Tongue (tissue), 2 donors: Measurements from ENCODE around the gene KCNIP4. TPM values are rescaled to one million over a fixed set of nuclear protein-coding genes. Genes with fewer than 3 reads are reported as not detected.

Experiments
- DNase-seq: peaks from one replicate; pipeline ENCODE4 v3.0.0-alpha.2; 2015
- total RNA-seq: library from RNA; depleted of rRNA; stranded (reverse); fragments of >200 nt; gene quantifications from one replicate; pipeline ENCODE4 v1.2.3, GENCODE V29; 2014

KCNIP4 gene
- total RNA-seq, 1 donor from 2014 or later: 0.31 TPM

DNA sequence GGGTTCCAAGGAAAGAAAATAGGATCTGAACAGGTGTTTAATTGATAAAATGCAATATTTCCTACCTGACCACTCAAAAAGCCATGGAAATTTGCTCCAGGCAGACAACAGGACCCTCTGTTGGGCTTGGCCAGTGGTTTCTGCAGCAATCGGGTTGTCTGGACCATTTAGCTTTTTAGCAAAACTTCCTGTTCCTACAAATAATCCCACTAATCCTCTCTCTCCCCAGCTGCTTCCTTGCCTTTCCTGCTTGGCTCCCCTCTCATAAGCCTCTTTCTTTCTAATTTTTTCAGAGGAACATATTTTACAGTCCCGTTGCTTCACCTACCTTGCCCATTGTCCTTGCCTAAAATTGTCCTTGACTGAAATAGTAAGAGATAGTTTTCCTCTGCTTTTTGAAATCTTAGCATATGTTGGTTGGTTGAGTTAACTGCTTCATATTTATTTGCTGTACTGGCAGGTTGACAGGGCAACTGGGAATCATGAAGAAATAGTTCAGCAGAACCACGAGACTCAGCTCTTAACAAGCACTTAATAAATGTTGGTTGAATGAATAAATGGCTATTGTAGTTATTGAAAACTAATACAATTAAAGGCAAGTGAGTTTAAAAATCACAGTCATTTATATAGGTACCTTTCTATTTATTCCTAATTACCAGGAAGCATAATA is 259.8 kb downstream of the KCNIP4 start:
- DNase-seq: no peak

GRCh38 chr4:21685911-21686310 is 262.7 kb downstream of the KCNIP4 start:
- no peak for DNase-seq

GRCh38 chr4:21680326-21680898 is 268.2 kb downstream of the KCNIP4 start:
- no peak for DNase-seq

DNA sequence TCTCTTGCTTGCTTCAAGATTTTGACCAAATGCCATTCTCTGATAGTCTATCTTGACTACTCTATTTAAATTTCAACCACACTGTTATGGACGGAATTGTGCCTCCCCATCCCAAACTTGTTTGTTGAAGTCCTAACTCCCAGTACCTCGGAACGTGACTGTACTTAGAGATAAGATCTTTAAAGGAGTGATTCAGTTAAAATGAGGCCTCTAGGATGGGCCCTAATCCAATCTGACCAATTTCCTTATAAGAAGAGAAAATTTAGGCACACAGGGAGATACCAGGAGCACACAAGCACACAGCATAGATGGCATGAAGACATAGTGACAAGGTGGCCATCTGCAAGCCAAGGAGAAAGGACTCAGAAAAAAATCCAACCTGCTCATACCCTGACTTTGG is 269.9 kb downstream of the KCNIP4 start:
- no peak for DNase-seq

DNA sequence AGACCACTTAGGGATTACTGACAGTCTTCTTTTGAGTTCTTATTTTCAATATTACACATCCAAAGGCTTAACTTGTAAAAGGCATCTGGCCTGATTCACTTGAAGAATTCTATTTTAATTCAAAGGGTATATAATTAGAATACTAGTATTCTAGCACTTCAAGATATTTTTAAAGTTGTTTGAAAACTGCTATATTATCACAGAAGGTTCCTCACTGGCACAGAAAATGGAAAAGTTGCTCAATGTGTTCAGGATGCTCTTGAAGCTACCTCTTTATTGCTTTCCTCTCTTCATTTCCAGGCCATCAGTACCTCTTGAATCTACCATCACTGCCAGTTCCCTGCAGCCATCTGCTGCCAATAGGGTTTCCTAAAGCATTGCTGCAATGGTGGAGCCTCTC is 271.4 kb downstream of the KCNIP4 start:
- DNase-seq: no peak

- DNase-seq: no peak
Measured at GRCh38 chr4:21664355-21664754, 284.2 kb downstream of the KCNIP4 start.

- no peak for DNase-seq
Measured at GRCh38 chr4:21656832-21657231, 291.7 kb downstream of the KCNIP4 start.

DNA sequence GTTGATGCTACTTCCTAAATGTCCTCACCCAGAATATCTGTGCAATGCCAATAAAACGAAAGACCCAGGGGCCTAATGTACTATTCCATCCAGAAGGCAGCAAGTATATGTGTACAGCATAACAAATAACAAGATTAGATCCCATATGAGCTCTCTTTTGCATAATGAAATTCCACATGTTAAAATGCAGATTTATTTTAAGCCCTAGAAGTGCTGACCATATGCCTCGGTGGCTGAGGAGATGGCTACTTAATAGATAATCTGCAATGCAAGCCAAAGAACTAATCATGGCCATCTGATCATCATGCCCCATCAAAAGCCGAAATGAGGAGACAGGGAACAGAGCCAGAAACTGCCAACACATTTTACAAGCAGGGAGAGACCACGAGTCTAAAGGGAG is 293.5 kb downstream of the KCNIP4 start:
- DNase-seq: no peak

DNA sequence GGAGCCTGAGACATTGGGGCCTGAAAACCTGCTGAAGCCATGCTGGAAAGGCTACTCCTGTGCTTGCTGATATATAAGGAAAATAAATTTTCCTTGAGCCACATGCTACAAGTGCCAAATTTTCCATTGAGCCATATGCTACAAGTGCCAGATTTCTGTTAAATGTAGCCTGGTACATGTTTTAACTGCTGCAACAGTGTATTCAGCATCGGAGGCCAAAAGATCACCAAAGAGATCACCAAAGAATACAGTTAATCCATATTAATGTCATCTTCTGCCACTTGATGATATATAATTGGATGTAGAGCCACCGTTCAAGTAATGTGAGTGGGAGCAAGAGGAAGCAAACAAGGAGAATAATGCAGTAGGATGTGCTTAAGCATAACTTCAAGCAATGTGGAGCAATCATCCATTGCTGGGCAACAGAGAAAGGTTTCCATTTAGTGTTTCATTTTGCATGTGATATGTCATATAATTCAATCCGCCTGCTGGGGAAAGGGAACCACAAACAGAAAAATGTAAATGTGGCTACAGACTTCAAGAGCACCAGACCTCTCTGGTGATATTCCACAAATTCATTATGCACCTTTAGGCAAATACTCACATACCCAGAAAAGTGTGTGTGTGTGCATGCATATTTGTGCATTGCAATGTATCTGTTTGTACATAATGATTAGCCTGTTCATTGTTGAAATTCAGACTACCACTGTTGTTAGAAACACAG is 295.9 kb downstream of the KCNIP4 start:
- DNase-seq: no peak

- no peak for DNase-seq
Measured at GRCh38 chr4:21649391-21650090, 299.0 kb downstream of the KCNIP4 start.

DNA sequence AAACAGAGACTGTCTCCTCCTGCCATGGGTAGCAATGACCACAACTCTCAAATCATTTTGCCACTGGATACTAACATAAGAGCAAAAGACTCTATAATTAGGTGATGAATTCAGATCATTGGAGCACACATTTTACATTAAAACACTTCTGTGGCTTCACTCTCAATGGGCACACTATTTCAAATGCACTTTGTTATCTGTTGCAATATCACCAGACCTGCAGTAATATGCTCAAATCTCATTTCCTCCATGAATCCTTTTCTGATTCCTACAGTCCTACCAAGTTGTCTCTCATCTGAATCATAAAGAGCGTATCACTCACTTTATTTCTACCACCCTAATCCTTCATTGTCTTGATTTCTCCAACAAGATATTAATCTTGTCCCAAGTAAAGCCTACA is 302.8 kb downstream of the KCNIP4 start:
- DNase-seq: no peak

- DNase-seq: no peak
Measured at GRCh38 chr4:21641696-21642095, 306.9 kb downstream of the KCNIP4 start.

GRCh38 chr4:21638171-21638725 is 310.3 kb downstream of the KCNIP4 start:
- DNase-seq: no peak

DNA sequence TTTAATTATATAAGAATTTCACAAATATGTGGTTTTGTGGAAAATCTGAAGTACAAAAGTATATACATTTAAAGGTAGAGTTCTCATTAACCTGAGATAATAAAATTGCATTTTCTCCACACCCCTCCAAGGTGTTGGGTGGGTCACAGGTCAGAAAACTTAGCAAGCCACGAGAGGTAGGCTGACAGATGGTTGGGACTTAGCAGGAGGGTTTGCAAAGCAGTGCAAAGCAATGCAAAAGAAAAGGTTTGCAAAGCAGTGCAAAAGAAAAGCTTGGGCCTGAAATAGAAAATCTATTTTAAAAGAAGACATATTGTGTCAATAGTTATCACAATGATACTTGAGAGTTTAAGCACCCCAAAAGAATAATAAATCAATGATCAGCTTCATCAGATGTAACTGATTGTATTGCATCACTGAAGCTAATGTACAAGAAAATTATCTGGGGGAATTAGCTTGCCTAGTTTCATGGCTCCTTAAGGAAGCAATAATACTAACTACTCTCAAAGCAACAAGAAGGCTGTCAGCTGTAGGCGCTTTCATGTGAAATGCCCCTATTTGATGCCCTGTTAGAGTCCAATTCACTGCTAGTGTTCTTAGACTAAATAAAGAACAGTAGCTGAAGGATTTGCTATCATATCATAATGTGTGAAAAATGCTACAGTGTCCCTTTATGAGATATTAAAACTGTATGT is 319.5 kb downstream of the KCNIP4 start:
- no peak for DNase-seq

GRCh38 chr4:21628116-21628670 is 320.4 kb downstream of the KCNIP4 start:
- no peak for DNase-seq

DNA sequence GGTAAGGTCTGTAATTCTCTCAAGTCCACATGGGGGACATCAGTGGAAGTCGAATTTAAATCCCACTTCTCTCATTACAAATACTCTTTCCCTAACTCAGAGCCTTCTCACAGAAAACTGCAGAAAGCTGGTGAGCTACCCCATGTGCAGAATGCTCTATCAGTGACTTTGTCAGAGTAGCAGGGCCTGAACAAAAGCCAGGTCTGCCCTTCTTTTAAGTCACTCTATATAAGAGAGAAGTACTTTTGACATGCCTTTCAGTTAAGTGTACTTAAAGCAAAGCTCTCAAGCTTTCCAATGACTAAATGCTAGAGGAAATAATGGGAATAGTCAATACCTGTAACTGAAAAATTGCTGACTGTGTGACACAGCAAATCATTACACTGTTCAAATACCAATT is 323.1 kb downstream of the KCNIP4 start:
- DNase-seq: no peak

DNA sequence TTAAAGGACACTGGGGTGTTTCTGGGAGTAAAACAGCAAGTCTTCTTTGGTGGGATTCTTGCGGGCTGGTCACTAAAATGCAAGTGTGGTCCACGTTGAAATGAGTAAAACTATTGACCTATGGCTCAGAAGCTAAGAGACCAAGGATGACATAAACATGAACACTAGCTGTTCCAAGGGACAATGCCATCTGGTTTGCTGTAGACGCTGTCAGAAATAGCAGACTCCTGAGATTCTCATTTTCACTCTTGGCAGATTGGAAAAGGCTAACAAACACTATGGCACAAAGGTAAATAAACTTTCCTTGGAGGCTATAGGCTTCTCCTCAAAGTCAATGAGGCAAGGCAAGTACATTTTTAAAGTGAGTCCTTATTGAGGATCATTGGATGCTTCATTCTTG is 343.6 kb downstream of the KCNIP4 start:
- DNase-seq: no peak

DNA sequence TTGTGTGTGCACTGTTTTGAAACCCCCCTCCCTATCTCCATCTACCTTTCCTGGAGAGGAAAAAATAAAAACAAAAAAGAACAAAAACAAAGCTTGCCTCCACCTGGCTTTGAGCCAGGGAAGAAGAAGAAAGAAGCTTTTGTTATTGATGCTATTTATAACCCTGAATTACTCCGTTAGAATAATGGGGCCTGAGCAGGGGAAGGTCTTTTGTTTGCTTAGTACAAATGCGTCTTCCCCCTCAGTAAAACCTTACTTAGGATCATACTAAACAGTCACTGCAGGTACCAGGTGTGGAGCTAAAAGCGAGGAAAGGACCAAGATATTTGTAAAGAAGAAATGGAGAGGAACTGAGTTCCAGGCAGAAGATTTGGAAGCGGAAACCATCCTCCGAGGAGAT is 352.1 kb downstream of the KCNIP4 start:
- DNase-seq: peak; percentile 8

GRCh38 chr4:21593671-21594001 is 354.9 kb downstream of the KCNIP4 start:
- DNase-seq: no peak

DNA sequence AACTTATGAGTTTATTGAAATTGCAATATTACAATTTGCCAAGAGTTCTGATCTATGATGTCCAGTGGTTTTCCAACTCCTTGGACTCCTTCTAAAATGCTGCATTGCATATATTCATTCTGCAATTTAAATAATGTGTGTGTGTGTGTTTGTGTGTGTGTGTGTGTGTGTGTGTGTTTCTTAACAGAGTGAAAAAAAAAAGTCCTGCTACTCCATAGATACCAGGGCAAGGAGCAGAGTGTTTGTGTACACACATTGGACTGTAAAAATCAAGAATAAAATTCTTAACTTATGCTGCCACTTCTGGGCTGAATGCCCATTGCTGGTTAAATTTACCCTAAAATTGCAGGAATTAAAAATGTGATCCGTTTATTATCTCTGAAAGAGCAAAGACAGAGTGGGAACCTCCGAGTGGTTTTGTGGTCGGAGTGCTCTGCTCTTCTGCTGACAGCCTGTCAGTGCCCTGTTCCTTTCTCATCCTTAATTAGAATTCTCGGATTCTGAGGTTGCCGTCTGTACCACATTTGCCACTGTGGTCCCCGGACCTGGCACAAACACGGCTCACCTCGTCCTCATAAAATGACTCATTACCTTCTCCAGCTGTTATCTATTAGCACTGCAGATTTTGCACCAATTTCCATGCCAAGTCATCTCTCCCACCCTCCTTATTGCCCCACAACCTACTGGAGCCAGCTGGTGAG is 355.5 kb downstream of the KCNIP4 start:
- peak; percentile 43 for DNase-seq

DNA sequence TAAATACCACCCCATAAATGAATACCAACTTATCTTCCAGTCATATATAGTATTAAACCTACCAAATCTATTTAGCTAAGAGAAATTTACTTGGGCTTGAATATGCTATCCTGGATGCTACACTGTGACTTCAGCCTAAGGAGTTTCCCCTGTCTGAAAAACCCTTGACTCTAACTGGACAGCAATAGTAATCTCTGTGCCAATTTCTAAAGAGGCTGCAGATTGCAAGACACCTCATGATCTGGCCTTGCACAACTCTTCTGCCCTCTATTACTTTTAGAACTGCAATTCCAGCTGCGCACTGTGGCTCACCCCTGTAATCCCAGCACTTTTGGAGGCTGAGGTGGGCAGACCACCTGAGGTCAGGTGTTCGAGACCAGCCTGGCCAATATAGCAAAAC is 371.5 kb downstream of the KCNIP4 start:
- DNase-seq: no peak
